GM23248 (cell line): ENCODE measurements around the gene CCDC32. TPM values are rescaled to one million over a fixed set of nuclear protein-coding genes. Genes with fewer than 3 reads are reported as not detected.

Experiments
- DNase-seq: peaks from one replicate; pipeline ENCODE4 v3.0.0-alpha.2; 2015
- H2AFZ ChIP-seq: fragments of 200-600 bp; sonication (generic); 2 replicates; pipeline ENCODE4 v1.6.1; 2016; ENCODE audit warnings: antibody characterized with exemption
- H3F3A ChIP-seq: fragments of 200-600 bp; sonication (generic); 2 replicates; pipeline ENCODE4 v1.6.1; 2016; ENCODE audit warnings: mild to moderate bottlenecking, antibody characterized with exemption, mixed run types; ENCODE audit not compliant: insufficient read depth
- H3K27ac ChIP-seq: fragments of 200-600 bp; sonication (generic); 2 replicates; pipeline ENCODE4 v1.5.1; 2016; ENCODE audit warnings: mild to moderate bottlenecking
- H3K27me3 ChIP-seq: fragments of 200-600 bp; sonication (generic); replicated peaks from 2 replicates; pipeline ENCODE4 v1.6.1; 2016; ENCODE audit warnings: mild to moderate bottlenecking; ENCODE audit not compliant: insufficient read depth
- H3K36me3 ChIP-seq: fragments of 200-600 bp; sonication (generic); 2 replicates; pipeline ENCODE4 v1.6.1; 2016; ENCODE audit warnings: low read depth, mild to moderate bottlenecking
- H3K4me1 ChIP-seq: fragments of 200-600 bp; sonication (generic); 2 replicates; pipeline ENCODE4 v1.6.1; 2016; ENCODE audit warnings: mild to moderate bottlenecking; ENCODE audit not compliant: insufficient read depth
- H3K4me2 ChIP-seq: fragments of 200-600 bp; sonication (generic); one replicate; pipeline ENCODE4 v1.6.1; 2016; ENCODE audit warnings: mild to moderate bottlenecking; ENCODE audit not compliant: unreplicated experiment
- H3K4me3 ChIP-seq: fragments of 200-600 bp; sonication (generic); 2 replicates; pipeline ENCODE4 v1.5.1; 2016; ENCODE audit warnings: mild to moderate bottlenecking
- H3K79me2 ChIP-seq: fragments of 200-600 bp; sonication (generic); 2 replicates; pipeline ENCODE4 v1.6.1; 2016; ENCODE audit warnings: mild to moderate bottlenecking; ENCODE audit not compliant: insufficient read depth
- H3K9ac ChIP-seq: fragments of 200-600 bp; sonication (generic); 2 replicates; pipeline ENCODE4 v1.6.1; 2016; ENCODE audit warnings: mild to moderate bottlenecking
- H3K9me2 ChIP-seq: fragments of 200-600 bp; sonication (generic); 2 replicates; pipeline ENCODE4 v1.6.1; 2016; ENCODE audit warnings: mixed run types, mild to moderate bottlenecking, moderate library complexity; ENCODE audit not compliant: insufficient read depth
- H3K9me3 ChIP-seq: fragments of 200-600 bp; sonication (generic); one replicate; pipeline ENCODE4 v1.6.1; 2017; ENCODE audit warnings: low read depth
- H4K20me1 ChIP-seq: fragments of 200-600 bp; sonication (generic); 2 replicates; pipeline ENCODE4 v1.6.0; 2016; ENCODE audit not compliant: insufficient read depth
- EZH2 ChIP-seq: fragments of 200-600 bp; sonication (generic); IDR thresholded peaks from 2 replicates; pipeline ENCODE4 v1.6.1; 2018; ENCODE audit warnings: antibody characterized with exemption, mild to moderate bottlenecking; ENCODE audit not compliant: insufficient read depth, poor library complexity, severe bottlenecking
- EZH2phosphoT487 ChIP-seq: fragments of 200-600 bp; sonication (generic); IDR thresholded peaks from 2 replicates; pipeline ENCODE4 v1.6.1; 2018; ENCODE audit warnings: antibody characterized with exemption, moderate library complexity, mild to moderate bottlenecking, low read depth; ENCODE audit not compliant: insufficient read depth
- WGBS, 2 experiments: methylation state at CpG; one replicate each; pipeline ENCODE4 v1.1.6; 2015 to 2017; ENCODE audit warnings: low lambda C conversion rate in 2 of 2, low coverage in 1 of 2; ENCODE audit errors: missing lambda C conversion rate in 2 of 2; 5-methylcytosine and 5-hydroxymethylcytosine counted together
- in situ Hi-C: fragments of 300-500 bp; cut with MboI; formaldehyde crosslinking; loops from 2 replicates; pipeline ENCODE4 v1.15.0; 2020
- polyA plus RNA-seq: library from polyadenylated mRNA; unstranded; fragments of >200 nt; fragmentation: Nextera tagmentation; extraction: Ambion mirVana; gene quantifications from 2 replicates; pipeline ENCODE4 v1.2.1, GENCODE V29; 2016
- small RNA-seq: library from RNA; depleted of rRNA; stranded (forward); fragments of <200 nt; gene quantifications from one replicate; pipeline ENCODE3, GENCODE V24; 2014; ENCODE audit warnings: low read depth, low replicate concordance
- total RNA-seq: library from RNA; depleted of rRNA; stranded (reverse); fragments of >200 nt; shearing (Covaris generic); gene quantifications from 2 replicates; pipeline ENCODE4 v1.2.3, GENCODE V29; 2014; rRNA removed

Gene CCDC32
- total and polyA plus RNA-seq, 2 experiments from 2014 or later: 29.5 to 44.7 TPM

- 62 to 73% methylated on average over 2 of the region's 2 CpGs for WGBS, 2 experiments
- H3K4me1 ChIP-seq: no peaks in the 10 kb centered on the region
- no peak overlapping the region for H3K4me3 ChIP-seq
- no peaks in the 10 kb centered on the region; the same call in 1 of the 2 replicates for H3F3A ChIP-seq
- 0 out of 2 replicates have a peak, but pooled peaks cover 7% of the 10 kb centered on the region for H3K27me3 ChIP-seq
- no peaks in the 10 kb centered on the region for H3K79me2 ChIP-seq
- H3K9me2 ChIP-seq: no peaks in the 10 kb centered on the region
- H3K9me3 ChIP-seq: no peaks in the 10 kb centered on the region
- H4K20me1 ChIP-seq: no peaks in the 10 kb centered on the region
- no peaks in the 10 kb centered on the region for H3K36me3 ChIP-seq
- TF ChIP-seq EZH2phosphoT487: no peak
- TF ChIP-seq EZH2: no peak
- in situ Hi-C loops: no loop called here
- H3K9ac ChIP-seq: no peak overlapping the region
- H3K4me2 ChIP-seq: no peak overlapping the region
- H2AFZ ChIP-seq: no peak overlapping the region
- no peak overlapping the region for H3K27ac ChIP-seq
- DNase-seq: peak; percentile 18
These were observed 54.6 kb downstream of the CCDC32 start for GRCh38 chr15:40510201-40510600.

DNA sequence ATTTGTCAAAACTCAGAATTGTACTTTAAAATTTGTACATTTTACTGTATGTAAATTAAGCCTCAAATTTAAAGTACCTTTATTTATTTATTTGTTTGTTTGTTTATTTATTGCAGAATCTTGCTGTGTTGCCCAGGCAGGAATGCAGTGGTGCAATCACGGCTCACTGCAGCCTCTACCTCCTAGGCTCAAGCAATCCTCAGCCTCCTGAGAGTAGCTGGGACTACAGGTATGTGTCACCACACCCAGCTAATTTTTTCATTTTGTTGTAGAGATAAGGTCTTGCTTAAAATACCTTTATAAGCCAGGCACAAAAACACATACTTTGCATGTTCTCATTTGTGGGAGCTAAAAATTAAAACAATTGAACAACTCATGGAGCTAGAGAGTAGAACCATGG is 56.6 kb downstream of the CCDC32 start:
- 84 to 86% methylated on average over 1 of the region's 1 CpG for WGBS, 2 experiments
- no peak overlapping the region for H2AFZ ChIP-seq
- in situ Hi-C loops: no loop called here

GRCh38 chr15:40506964-40507571 is 57.8 kb downstream of the CCDC32 start:
- H2AFZ ChIP-seq: peak overlapping the region; percentile 92
- DNase-seq: peak; percentile 91
- H3K9me2 ChIP-seq: no peaks in the 10 kb centered on the region
- H3K4me3 ChIP-seq: peak overlapping the region; percentile 49
- no peaks in the 10 kb centered on the region for H3K36me3 ChIP-seq
- no peaks in the 10 kb centered on the region; the same call in 1 of the 2 replicates for H3F3A ChIP-seq
- no peaks in the 10 kb centered on the region for H3K4me1 ChIP-seq
- no peaks in the 10 kb centered on the region for H4K20me1 ChIP-seq
- H3K27ac ChIP-seq: no peak overlapping the region
- WGBS, 2 experiments: 2 to 3% methylated on average over 30 of the region's 30 CpGs
- H3K79me2 ChIP-seq: no peaks in the 10 kb centered on the region
- no peaks in the 10 kb centered on the region for H3K9me3 ChIP-seq
- TF ChIP-seq EZH2phosphoT487 (no peak), EZH2 (no peak)
- in situ Hi-C loops: no loop called here
- peak overlapping the region; percentile 42; the same call in 1 of the 2 replicates for H3K9ac ChIP-seq
- 0 out of 2 replicates have a peak, but pooled peaks cover 7% of the 10 kb centered on the region for H3K27me3 ChIP-seq
- peak overlapping the region; percentile 82 for H3K4me2 ChIP-seq

More for the DNA sequence above, 56.6 kb downstream of the CCDC32 start:
- 0 out of 2 replicates have a peak, but pooled peaks cover 7% of the 10 kb centered on the region for H3K27me3 ChIP-seq
- H3K9me3 ChIP-seq: no peaks in the 10 kb centered on the region
- no peaks in the 10 kb centered on the region for H4K20me1 ChIP-seq
- H3K9ac ChIP-seq: no peak overlapping the region
- H3K79me2 ChIP-seq: no peaks in the 10 kb centered on the region
- H3K4me1 ChIP-seq: no peaks in the 10 kb centered on the region
- H3K4me3 ChIP-seq: no peak overlapping the region
- DNase-seq: no peak
- no peak overlapping the region for H3K4me2 ChIP-seq
- TF ChIP-seq EZH2: no peak
- no peak overlapping the region for H3K27ac ChIP-seq
- no peaks in the 10 kb centered on the region for H3K9me2 ChIP-seq
- H3K36me3 ChIP-seq: no peaks in the 10 kb centered on the region
- no peaks in the 10 kb centered on the region; the same call in 1 of the 2 replicates for H3F3A ChIP-seq

Small RNA genes lying within 50 kb of the gene (small RNA-seq; reads per million reads assigned to genes)
- gene RF00017 (not detected), gene RNU6-516P (not detected)

Other genes with a start within 250 kb of the CCDC32 start
- gene INAFM2, start 241.3 kb downstream of the CCDC32 start, total RNA-seq: 16.6 and 19.9 TPM in 2 replicates
- 3.9 and 4.5 TPM in 2 replicates for gene INAFM2, start 241.3 kb downstream of the CCDC32 start, polyA plus RNA-seq
- gene CCDC9B, start 224.1 kb downstream of the CCDC32 start, total RNA-seq: 16.9 and 19.6 TPM in 2 replicates
- 28.8 and 33.1 TPM in 2 replicates for gene CCDC9B, start 224.1 kb downstream of the CCDC32 start, polyA plus RNA-seq
- gene PHGR1, start 214.0 kb downstream of the CCDC32 start, total RNA-seq: not detected in 2 replicates
- gene PHGR1, start 214.0 kb downstream of the CCDC32 start, polyA plus RNA-seq: not detected in 2 replicates
- 0.11 and 0.13 TPM in 2 replicates for gene DISP2, start 206.8 kb downstream of the CCDC32 start, total RNA-seq
- gene DISP2, start 206.8 kb downstream of the CCDC32 start, polyA plus RNA-seq: 0.13 and 0.51 TPM in 2 replicates
- gene KNSTRN, start 182.3 kb downstream of the CCDC32 start, total RNA-seq: 31.1 and 35.8 TPM in 2 replicates
- gene KNSTRN, start 182.3 kb downstream of the CCDC32 start, polyA plus RNA-seq: 37.7 and 37.8 TPM in 2 replicates
- gene IVD, start 159.2 kb downstream of the CCDC32 start, total RNA-seq: 24.4 and 28.2 TPM in 2 replicates
- 49.6 and 50.1 TPM in 2 replicates for gene IVD, start 159.2 kb downstream of the CCDC32 start, polyA plus RNA-seq
- 10.3 and 22.0 TPM in 2 replicates for gene BAHD1, start 124.1 kb downstream of the CCDC32 start, total RNA-seq
- 2.0 and 2.3 TPM in 2 replicates for gene BAHD1, start 124.1 kb downstream of the CCDC32 start, polyA plus RNA-seq
- 26.1 and 26.6 TPM in 2 replicates for gene CHST14, start 94.1 kb downstream of the CCDC32 start, total RNA-seq
- 18.7 and 21.2 TPM in 2 replicates for gene CHST14, start 94.1 kb downstream of the CCDC32 start, polyA plus RNA-seq
- 10.5 and 12.8 TPM in 2 replicates for gene RPUSD2, start 4.3 kb upstream of the CCDC32 start, total RNA-seq
- 8.5 and 9.6 TPM in 2 replicates for gene RPUSD2, start 4.3 kb upstream of the CCDC32 start, polyA plus RNA-seq
- gene KNL1, start 29.2 kb upstream of the CCDC32 start, total RNA-seq: 14.5 and 19.1 TPM in 2 replicates
- gene KNL1, start 29.2 kb upstream of the CCDC32 start, polyA plus RNA-seq: 5.7 and 6.4 TPM in 2 replicates
- gene RAD51, start 130.1 kb upstream of the CCDC32 start, total RNA-seq: 5.1 and 7.1 TPM in 2 replicates
- 12.1 and 14.6 TPM in 2 replicates for gene RAD51, start 130.1 kb upstream of the CCDC32 start, polyA plus RNA-seq
- gene RMDN3, start 190.2 kb upstream of the CCDC32 start, total RNA-seq: 25.9 and 30.0 TPM in 2 replicates
- 41.4 TPM in 2 replicates for gene RMDN3, start 190.2 kb upstream of the CCDC32 start, polyA plus RNA-seq
- gene GCHFR, start 199.0 kb upstream of the CCDC32 start, total RNA-seq: 0.54 and 8.9 TPM in 2 replicates
- gene GCHFR, start 199.0 kb upstream of the CCDC32 start, polyA plus RNA-seq: 1.8 and 2.3 TPM in 2 replicates
- not detected in 2 replicates for gene C15orf62, start 204.9 kb upstream of the CCDC32 start, total RNA-seq
- 0.11 and 0.28 TPM in 2 replicates for gene C15orf62, start 204.9 kb upstream of the CCDC32 start, polyA plus RNA-seq
- 24.2 and 33.5 TPM in 2 replicates for gene ZFYVE19, start 242.0 kb upstream of the CCDC32 start, total RNA-seq
- 11.7 and 15.0 TPM in 2 replicates for gene ZFYVE19, start 242.0 kb upstream of the CCDC32 start, polyA plus RNA-seq
- 13.4 and 64.4 TPM in 2 replicates for gene DNAJC17, start 242.4 kb upstream of the CCDC32 start, total RNA-seq
- 36.4 and 44.6 TPM in 2 replicates for gene DNAJC17, start 242.4 kb upstream of the CCDC32 start, polyA plus RNA-seq